Left cardiac atrium (tissue), 4 donors: ENCODE measurements around the gene TNIP2. TPM values are rescaled to one million over a fixed set of nuclear protein-coding genes. Genes with fewer than 3 reads are reported as not detected.

Experiments used
- ATAC-seq, 2 donors: fragments of 200-7000 bp; cut with Tn5 transposase; one replicate each; pipeline ENCODE4 v1.9.1; 2020; ENCODE audit warnings: mild to moderate bottlenecking in 2 of 2, moderate library complexity in 2 of 2
- DNase-seq: peaks from one replicate; pipeline ENCODE4 v3.0.0-alpha.2; 2020
- intact Hi-C, 2 donors: fragments of 100-400 bp; cut with DNase I; formaldehyde crosslinking; loops; one replicate each; pipeline versions ENCODE4 v1.14.1 to v1.15.1; 2022 to 2023
- total RNA-seq, 2 donors: library from RNA; stranded (reverse); fragmentation: NEBNext Ultra II Directional; extraction: Animal tissue kit (Norgen Biotek cat#: 25700); gene quantifications; one replicate each; pipeline ENCODE4 v1.2.1, GENCODE V29; 2021
- donor health status: DM: no; HTN: yes; CAD: no.
- donor health status: DM: no; HTN: yes; CAD: no; lungs with severe emphysema.
- donor health status: DM: yes; HTN: yes; CAD: no.
- donor health status: Dilated cardiomyopathy.

TNIP2 gene
- total RNA-seq, 2 donors from 2014 or later, result 23.2 to 31.4 TPM

GRCh38 chr4:2699534-2699933 is 56.6 kb downstream of the TNIP2 start:
- no peak for DNase-seq
- no peak for ATAC-seq

GRCh38 chr4:2698951-2699505 is 57.1 kb downstream of the TNIP2 start:
- ATAC-seq (no peak), DNase-seq (no peak)
- intact Hi-C loops, result no loop called here

More at GRCh38 chr4:2699534-2699933, 56.6 kb downstream of the TNIP2 start:
- intact Hi-C loops, result no loop called here

GRCh38 chr4:2698504-2698903 is 57.6 kb downstream of the TNIP2 start:
- ATAC-seq, result no peak
- no peak for DNase-seq
- intact Hi-C loops, result no loop called here

GRCh38 chr4:2697995-2698414 is 58.1 kb downstream of the TNIP2 start:
- ATAC-seq, result no peak
- no peak for DNase-seq
- intact Hi-C loops, result no loop called here

GRCh38 chr4:2696423-2696822 is 59.7 kb downstream of the TNIP2 start:
- intact Hi-C loops, result no loop called here
- peak in 1 of 2 donors; percentile 57 for ATAC-seq
- no peak for DNase-seq

GRCh38 chr4:2695346-2696060 is 60.6 kb downstream of the TNIP2 start:
- no peak for ATAC-seq
- no peak for DNase-seq
- intact Hi-C loops, result no loop called here

GRCh38 chr4:2694691-2695090 is 61.4 kb downstream of the TNIP2 start:
- DNase-seq, result no peak
- intact Hi-C loops, result no loop called here
- ATAC-seq, result no peak

GRCh38 chr4:2691952-2692435 is 64.1 kb downstream of the TNIP2 start:
- ATAC-seq (no peak), DNase-seq (no peak)
- intact Hi-C loops, result no loop called here

Other genes starting within 250 kb of the TNIP2 start
- gene FAM193A, start 219.7 kb downstream of the TNIP2 start, total RNA-seq, result 10 to 100 TPM; 15.1 to 16.6 TPM
- 10 to 100 TPM; 28.3 to 28.5 TPM for gene SH3BP2, start 36.7 kb upstream of the TNIP2 start, total RNA-seq
- gene ADD1, start 87.5 kb upstream of the TNIP2 start, total RNA-seq, result 100 to 1,000 TPM; 200 to 209 TPM
- gene NOP14, start 207.1 kb upstream of the TNIP2 start, total RNA-seq, result 10 to 100 TPM; 14.4 to 22.9 TPM
- 10 to 100 TPM in 1 of 2 donors, 1 to 10 TPM in 1; 8.5 to 11.5 TPM for gene GRK4, start 207.2 kb upstream of the TNIP2 start, total RNA-seq